Activated T-cell treated with anti-CD3 and anti-CD28 coated beads, Interleukin-2, amount 50 U/mL, for 4 hours (primary cell): ENCODE data around the gene MRPL39. TPM values are rescaled to one million over a fixed set of nuclear protein-coding genes. Genes with fewer than 3 reads are reported as not detected.

Experiments used
- ATAC-seq, 2 donors: fragments of 200-7000 bp; cut with Tn5 transposase; one replicate each; pipeline ENCODE4 v1.10.0; 2021
- DNase-seq: peaks from one replicate; pipeline ENCODE4 v3.0.0-alpha.2; 2020
- H3K27me3 Mint-ChIP-seq: one replicate; pipeline ENCODE4 v1.8.0; 2021; ENCODE audit warnings: low read depth, mixed read lengths
- H3K36me3 Mint-ChIP-seq: one replicate; pipeline ENCODE4 v1.8.0; 2022; ENCODE audit warnings: mixed read lengths; ENCODE audit not compliant: insufficient read depth
- H3K4me1 Mint-ChIP-seq: one replicate; pipeline ENCODE4 v1.8.0; 2021; ENCODE audit warnings: low read depth, mixed read lengths
- H3K4me3 Mint-ChIP-seq: one replicate; pipeline ENCODE4 v1.8.0; 2021; ENCODE audit warnings: mild to moderate bottlenecking, moderate library complexity, mixed read lengths
- H3K9me3 Mint-ChIP-seq: one replicate; pipeline ENCODE4 v1.8.0; 2021; ENCODE audit warnings: mixed read lengths
- total RNA-seq, 3 donors: library from RNA; stranded (reverse); gene quantifications; one replicate each; pipeline ENCODE4 v1.2.1, GENCODE V29; 2021

Gene MRPL39
- 10 to 100 TPM; 75.2 to 80.0 (median 75.6) TPM for total RNA-seq

DNA sequence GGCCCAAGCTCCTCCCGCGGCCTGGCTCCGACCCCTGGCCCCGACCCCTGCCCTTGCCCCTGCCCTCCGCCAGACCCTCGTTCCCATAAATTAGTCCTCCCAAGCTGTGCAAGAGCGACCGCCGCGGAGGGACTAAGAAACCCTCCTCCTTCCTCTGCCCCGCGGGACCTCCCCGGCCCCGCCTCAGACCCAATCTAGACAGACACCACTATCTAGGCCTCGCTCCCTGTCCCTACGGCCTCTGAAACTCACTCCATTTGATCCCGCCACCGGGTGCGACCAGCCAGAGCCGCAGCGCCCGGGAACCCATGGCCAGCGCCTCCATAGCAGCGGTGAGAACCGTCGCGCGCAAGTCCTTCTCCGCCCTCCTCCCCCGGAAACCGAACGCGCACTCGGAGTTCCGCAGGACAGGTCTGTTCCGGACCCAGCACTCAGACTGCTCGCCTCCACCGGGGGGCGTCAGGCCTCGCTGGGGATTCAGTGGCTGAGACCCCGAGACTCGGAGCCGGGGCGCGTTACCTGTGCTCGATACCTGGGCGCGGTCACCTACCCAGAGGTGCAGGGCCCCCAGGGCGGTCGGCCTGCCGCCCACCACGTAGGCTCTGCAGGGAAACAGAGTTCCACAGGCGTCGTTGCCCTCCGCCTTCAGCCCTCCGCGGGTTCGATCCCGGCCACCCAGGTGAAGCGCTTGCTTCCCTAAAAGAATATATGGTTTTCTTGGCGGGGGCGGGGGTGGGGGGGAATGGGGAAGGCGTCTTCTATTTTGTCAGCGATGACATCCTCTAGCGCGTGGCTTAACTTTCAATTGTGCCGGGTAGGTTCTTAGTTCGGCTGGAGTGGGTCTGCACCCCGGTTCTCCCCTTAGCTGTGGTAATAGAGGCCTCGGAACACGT, at the start of gene MRPL39:
Gene MRPL39 (minus strand): TSS at position 331 of the 893 bp plus-strand sequence. CDS start 6 bp downstream, at position 325.
- ATAC-seq (peak; percentile 94 to 95), DNase-seq (peak; percentile 82)
- no peaks in the 10 kb centered on the region for H3K9me3 Mint-ChIP-seq
- H3K27me3 Mint-ChIP-seq: no peaks in the 10 kb centered on the region
- H3K4me1 Mint-ChIP-seq: peaks cover 39% of the 10 kb centered on the region
- peak within 1 kb of the TSS; percentile 96 for H3K4me3 Mint-ChIP-seq
- peaks cover 15% of the 10 kb centered on the region for H3K36me3 Mint-ChIP-seq

DNA sequence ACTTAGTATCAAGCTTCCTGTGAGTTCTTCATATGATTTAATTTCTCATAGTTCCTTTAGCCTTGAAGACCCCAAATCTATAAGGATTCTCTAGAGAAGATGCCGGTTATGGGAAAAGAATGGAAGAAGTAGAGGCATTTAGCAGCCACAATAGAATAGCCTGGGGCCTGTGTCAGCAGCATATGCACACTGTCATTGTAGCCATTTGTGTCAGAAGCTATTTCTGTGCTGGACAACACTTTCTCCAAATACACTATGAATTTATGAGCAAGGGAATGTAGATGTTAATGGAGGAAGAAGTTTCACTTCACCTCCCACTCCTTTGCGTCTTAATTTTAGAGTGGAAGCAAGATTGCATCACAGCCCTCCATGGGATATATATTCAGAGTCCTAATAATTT, 49.1 kb upstream of the MRPL39 start:
- H3K4me3 Mint-ChIP-seq: no peak overlapping the region
- H3K9me3 Mint-ChIP-seq: peaks cover 3% of the 10 kb centered on the region
- no peak for ATAC-seq
- no peaks in the 10 kb centered on the region for H3K36me3 Mint-ChIP-seq
- no peak for DNase-seq
- H3K27me3 Mint-ChIP-seq: no peaks in the 10 kb centered on the region
- H3K4me1 Mint-ChIP-seq: no peaks in the 10 kb centered on the region

DNA sequence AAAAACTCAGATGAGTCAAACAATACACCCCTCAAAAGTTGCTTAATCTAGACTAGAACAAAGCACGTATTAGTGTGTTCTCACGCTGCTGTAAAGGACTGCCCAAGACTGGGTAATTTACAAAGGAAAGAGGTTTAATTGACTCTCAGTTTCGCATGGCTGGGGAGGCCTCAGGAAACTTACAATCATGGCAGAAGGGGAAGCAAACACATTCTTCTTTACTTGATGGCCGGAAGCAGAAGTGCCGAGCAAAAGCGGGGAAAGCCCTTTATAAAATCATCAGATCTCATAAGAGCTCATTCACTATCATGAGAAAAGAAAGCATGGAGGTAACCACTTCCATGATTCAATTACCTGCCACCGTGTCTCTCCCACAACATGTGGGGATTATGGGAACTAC, 41.9 kb upstream of the MRPL39 start:
- H3K4me3 Mint-ChIP-seq: no peak overlapping the region
- DNase-seq (no peak), ATAC-seq (no peak)
- H3K9me3 Mint-ChIP-seq: no peaks in the 10 kb centered on the region
- H3K27me3 Mint-ChIP-seq: peaks cover 5% of the 10 kb centered on the region
- no peaks in the 10 kb centered on the region for H3K4me1 Mint-ChIP-seq
- H3K36me3 Mint-ChIP-seq: no peaks in the 10 kb centered on the region

DNA sequence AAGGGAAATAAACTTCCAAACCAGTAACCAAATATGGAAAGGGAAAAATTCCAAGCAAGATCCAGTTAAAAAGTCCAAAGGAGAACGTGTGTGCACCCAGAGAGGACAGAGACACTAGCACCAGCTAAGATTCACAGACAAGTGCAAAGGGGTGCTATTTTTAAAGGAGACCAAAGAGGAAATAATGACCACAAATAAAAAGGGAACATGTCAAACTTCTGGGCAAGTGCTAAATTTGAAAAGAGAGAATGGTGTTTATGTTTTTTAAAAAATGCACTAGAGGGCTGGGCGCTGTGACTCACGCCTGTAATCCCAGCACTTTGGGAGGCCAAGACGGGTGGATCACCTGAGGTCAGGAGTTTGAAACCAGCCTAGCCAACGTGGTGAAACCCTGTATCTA, 40.4 kb upstream of the MRPL39 start:
- H3K4me3 Mint-ChIP-seq: no peak overlapping the region
- ATAC-seq (no peak), DNase-seq (no peak)
- H3K9me3 Mint-ChIP-seq: no peaks in the 10 kb centered on the region
- no peaks in the 10 kb centered on the region for H3K36me3 Mint-ChIP-seq
- peaks cover 5% of the 10 kb centered on the region for H3K27me3 Mint-ChIP-seq
- H3K4me1 Mint-ChIP-seq: no peaks in the 10 kb centered on the region

GRCh38 chr21:25646474-25646873, 39.2 kb upstream of the MRPL39 start:
- peaks cover 7% of the 10 kb centered on the region for H3K27me3 Mint-ChIP-seq
- H3K4me1 Mint-ChIP-seq: no peaks in the 10 kb centered on the region
- H3K36me3 Mint-ChIP-seq: no peaks in the 10 kb centered on the region
- no peaks in the 10 kb centered on the region for H3K9me3 Mint-ChIP-seq
- no peak overlapping the region for H3K4me3 Mint-ChIP-seq
- ATAC-seq: no peak
- no peak for DNase-seq

DNA sequence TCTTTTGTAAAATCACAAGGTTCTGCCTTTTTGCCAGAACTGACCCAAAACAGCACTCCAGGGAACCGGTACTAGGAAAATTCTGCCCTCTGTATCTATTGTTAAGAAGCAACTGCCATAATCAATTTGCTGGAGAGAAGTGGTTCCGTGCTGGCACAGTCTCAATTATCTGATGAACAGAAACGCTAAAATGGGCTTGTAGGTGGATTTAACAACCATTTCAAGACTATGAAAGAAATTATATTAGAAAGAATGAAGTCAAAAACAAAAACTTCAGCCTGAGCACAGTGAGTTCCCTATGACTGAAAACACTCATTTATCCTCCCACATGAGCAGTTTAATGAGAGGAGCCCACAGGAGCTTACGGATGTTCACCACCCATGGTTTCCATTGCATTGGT, 36.2 kb upstream of the MRPL39 start:
- peaks cover 14% of the 10 kb centered on the region for H3K4me1 Mint-ChIP-seq
- no peak for DNase-seq

DNA sequence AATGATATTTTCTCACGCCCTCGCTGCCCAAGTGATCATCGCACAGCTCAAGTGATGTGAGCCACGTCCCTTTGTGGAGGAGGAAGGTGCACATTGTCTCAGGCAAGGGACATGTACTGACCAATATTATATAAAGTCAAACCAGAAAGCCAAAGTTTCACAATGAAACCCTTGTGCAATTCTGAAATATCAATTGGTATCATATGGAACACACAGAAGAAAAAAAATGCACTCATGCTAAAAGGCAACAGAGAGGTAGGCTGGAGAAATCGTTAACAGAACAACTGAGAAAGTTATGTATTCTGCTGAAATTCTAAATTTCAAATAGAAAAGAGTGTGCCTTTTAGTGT, 33.6 kb upstream of the MRPL39 start:
- ATAC-seq (no peak), DNase-seq (no peak)
- Mint-ChIP-seq H3K4me1 (peaks cover 22% of the 10 kb centered on the region), H3K9me3 (no peaks in the 10 kb centered on the region), H3K36me3 (no peaks in the 10 kb centered on the region), H3K4me3 (peak overlapping the region; percentile 74), H3K27me3 (peaks cover 29% of the 10 kb centered on the region)

More for the DNA sequence above, 36.2 kb upstream of the MRPL39 start:
- Mint-ChIP-seq H3K27me3 (peaks cover 17% of the 10 kb centered on the region), H3K4me3 (no peak overlapping the region), H3K9me3 (no peaks in the 10 kb centered on the region), H3K36me3 (no peaks in the 10 kb centered on the region)
- no peak for ATAC-seq

GRCh38 chr21:25640202-25640942, 33.1 kb upstream of the MRPL39 start:
- peaks cover 29% of the 10 kb centered on the region for H3K27me3 Mint-ChIP-seq
- H3K9me3 Mint-ChIP-seq: no peaks in the 10 kb centered on the region

GRCh38 chr21:25639551-25640201, 32.4 kb upstream of the MRPL39 start:
- Mint-ChIP-seq H3K9me3 (no peaks in the 10 kb centered on the region), H3K4me3 (peak overlapping the region; percentile 74), H3K27me3 (peaks cover 29% of the 10 kb centered on the region), H3K36me3 (no peaks in the 10 kb centered on the region), H3K4me1 (peaks cover 22% of the 10 kb centered on the region)
- DNase-seq (peak; percentile 38), ATAC-seq (peak; percentile 84 to 88)

More at GRCh38 chr21:25640202-25640942, 33.1 kb upstream of the MRPL39 start:
- DNase-seq (no peak), ATAC-seq (peak; percentile 22 to 23)
- H3K4me3 Mint-ChIP-seq: peak overlapping the region; percentile 74
- H3K4me1 Mint-ChIP-seq: peaks cover 22% of the 10 kb centered on the region
- no peaks in the 10 kb centered on the region for H3K36me3 Mint-ChIP-seq

GRCh38 chr21:25638660-25639550, 31.6 kb upstream of the MRPL39 start, which contains the start of gene JAM2:
JAM2 (plus strand) TSS chr21:25639258; CDS start chr21:25639822, 564 bp downstream.
- ATAC-seq: peak; percentile 62
- Mint-ChIP-seq H3K36me3 (no peaks in the 10 kb centered on the region), H3K4me1 (peaks cover 22% of the 10 kb centered on the region)

GRCh38 chr21:25637851-25638659, 30.8 kb upstream of the MRPL39 start:
- ATAC-seq (no peak), DNase-seq (no peak)
- Mint-ChIP-seq H3K4me1 (peaks cover 22% of the 10 kb centered on the region), H3K9me3 (no peaks in the 10 kb centered on the region), H3K4me3 (peak overlapping the region; percentile 74), H3K27me3 (peaks cover 29% of the 10 kb centered on the region), H3K36me3 (no peaks in the 10 kb centered on the region)

More at GRCh38 chr21:25638660-25639550, 31.6 kb upstream of the MRPL39 start, which contains the start of gene JAM2:
- Mint-ChIP-seq H3K4me3 (peak within 1 kb of the TSS; percentile 74), H3K27me3 (peaks cover 29% of the 10 kb centered on the region), H3K9me3 (no peaks in the 10 kb centered on the region)
- peak; percentile 34 for DNase-seq

DNA sequence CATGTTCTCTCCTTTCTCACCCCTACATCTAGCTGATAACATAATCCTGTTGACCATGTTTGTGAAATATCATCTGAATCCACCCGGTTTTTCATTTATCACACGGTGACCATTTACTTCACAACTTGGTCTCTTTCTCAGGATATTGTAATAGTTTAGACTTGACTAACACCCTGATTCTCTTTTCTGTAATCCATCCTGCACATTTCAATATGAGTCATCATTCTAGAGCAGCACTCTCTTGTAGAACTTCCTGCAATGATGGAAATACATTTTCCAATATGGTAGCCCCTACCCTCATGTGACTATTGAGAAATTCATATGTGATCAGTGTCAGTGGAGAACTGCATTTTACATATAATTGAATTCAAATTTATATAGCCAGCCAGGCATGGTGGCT, 29.4 kb upstream of the MRPL39 start:
- peaks cover 26% of the 10 kb centered on the region for H3K27me3 Mint-ChIP-seq
- H3K36me3 Mint-ChIP-seq: no peaks in the 10 kb centered on the region
- DNase-seq (no peak), ATAC-seq (no peak)
- H3K4me1 Mint-ChIP-seq: peaks cover 22% of the 10 kb centered on the region
- H3K9me3 Mint-ChIP-seq: no peaks in the 10 kb centered on the region
- no peak overlapping the region for H3K4me3 Mint-ChIP-seq

- DNase-seq (no peak), ATAC-seq (no peak)
- H3K9me3 Mint-ChIP-seq: no peaks in the 10 kb centered on the region
- no peak overlapping the region for H3K4me3 Mint-ChIP-seq
- peaks cover 21% of the 10 kb centered on the region for H3K27me3 Mint-ChIP-seq
- no peaks in the 10 kb centered on the region for H3K36me3 Mint-ChIP-seq
- peaks cover 17% of the 10 kb centered on the region for H3K4me1 Mint-ChIP-seq
These were observed 28.0 kb upstream of the MRPL39 start for GRCh38 chr21:25635310-25635709.
